Osteoblast (primary cell): ENCODE results near the gene MEF2A. TPM values are rescaled to one million over a fixed set of nuclear protein-coding genes. Genes with fewer than 3 reads are reported as not detected.
A peak's percentile ranks its signal among the peaks of the same experiment; 100 is the strongest.

Experiments used
- DNase-seq: peaks from one replicate; pipeline ENCODE4 v3.0.0; 2011; ENCODE audit warnings: low spot score, mixed read lengths; ENCODE audit not compliant: insufficient read length; ENCODE audit errors: missing footprints
- H2AFZ ChIP-seq: 2 replicates; pipeline ENCODE4 v1.6.0; 2011; ENCODE audit warnings: mild to moderate bottlenecking, low read length
- H3K27ac ChIP-seq: 2 replicates; pipeline ENCODE4 v1.5.1; 2011; ENCODE audit warnings: mild to moderate bottlenecking, low read depth, low read length, moderate library complexity
- H3K27me3 ChIP-seq: 2 replicates; pipeline ENCODE4 v1.6.0; 2012; ENCODE audit warnings: mild to moderate bottlenecking, control low read depth, inconsistent platforms, low read length, moderate library complexity; ENCODE audit not compliant: insufficient read depth
- H3K36me3 ChIP-seq: 2 replicates; pipeline ENCODE4 v1.5.1; 2011; ENCODE audit warnings: mild to moderate bottlenecking, low read length, control low read depth, moderate library complexity; ENCODE audit not compliant: insufficient read depth
- H3K4me1 ChIP-seq: 2 replicates; pipeline ENCODE4 v1.5.1; 2011; ENCODE audit warnings: mild to moderate bottlenecking, low read length, control low read depth, moderate library complexity; ENCODE audit not compliant: insufficient read depth
- H3K4me2 ChIP-seq: 2 replicates; pipeline ENCODE4 v1.6.0; 2011; ENCODE audit warnings: mild to moderate bottlenecking, low read length; ENCODE audit not compliant: insufficient read depth
- H3K4me3 ChIP-seq: fragments of 200-600 bp; sonication (generic); 3 replicates; pipeline ENCODE4 v1.5.1; 2012; ENCODE audit warnings: mild to moderate bottlenecking, low read length, inconsistent platforms; ENCODE audit not compliant: insufficient read depth
- H3K79me2 ChIP-seq: 2 replicates; pipeline ENCODE4 v1.6.0; 2012; ENCODE audit warnings: mild to moderate bottlenecking, low read length, control low read depth, inconsistent platforms; ENCODE audit not compliant: insufficient read depth
- H3K9me3 ChIP-seq: 2 replicates; pipeline ENCODE4 v1.5.1; 2011; ENCODE audit warnings: low read depth, low read length, control low read depth
- H4K20me1 ChIP-seq: 2 replicates; pipeline ENCODE4 v1.6.0; 2012; ENCODE audit warnings: mild to moderate bottlenecking, low read length, control low read depth; ENCODE audit not compliant: insufficient read depth
- total RNA-seq: library from RNA; depleted of rRNA; stranded (reverse); fragments of >200 nt; gene quantifications from 2 replicates; pipeline ENCODE4 v1.2.3, GENCODE V29; 2012
- TF ChIP-seq, protein P1 (sequence below): IDR thresholded peaks from 2 replicates; pipeline ENCODE4 v1.5.1; 2011; ENCODE audit warnings: mild to moderate bottlenecking, low read depth, low read length, moderate library complexity; ENCODE audit errors: extremely low read depth

MEF2A gene
- total RNA-seq, 1 donor = 55.4 TPM

DNA sequence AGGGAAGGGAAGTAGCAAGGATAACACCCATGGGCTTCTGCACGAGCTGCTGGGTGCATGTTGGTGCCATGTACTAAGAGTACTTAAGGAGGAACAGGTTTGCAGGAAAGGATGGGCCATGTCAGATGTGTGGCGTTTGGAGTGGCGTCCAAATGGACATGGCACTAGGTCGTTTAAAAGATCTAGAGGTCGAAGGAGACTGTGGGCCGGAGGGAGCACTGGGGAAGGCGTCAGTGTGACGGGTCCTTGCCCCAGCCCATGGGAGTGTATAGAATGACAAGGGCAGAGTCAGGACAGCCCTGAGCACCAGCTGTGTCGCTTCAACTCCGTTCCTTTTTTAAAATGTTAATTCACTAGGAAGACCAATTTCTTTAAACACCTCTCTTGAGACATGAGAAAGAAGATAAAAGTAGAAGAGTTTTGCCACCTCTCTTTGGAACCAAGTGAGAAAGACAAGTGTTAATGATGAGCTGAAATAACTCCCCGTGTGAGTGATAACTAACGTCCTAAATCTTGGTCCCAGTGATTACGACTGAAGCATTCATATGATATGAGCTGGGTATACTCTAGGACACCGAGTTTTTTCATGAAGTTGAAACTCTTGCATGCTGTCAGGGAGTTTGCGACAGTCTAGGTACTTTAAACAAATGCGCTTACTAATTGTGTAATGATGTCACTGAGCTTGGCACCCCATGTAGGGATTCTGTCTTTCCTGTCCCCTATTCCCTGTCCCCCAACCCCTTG lies 143.6 kb downstream of the MEF2A start:
- H3K79me2 ChIP-seq = peaks cover 3% of the 10 kb centered on the region
- H4K20me1 ChIP-seq = no peaks in the 10 kb centered on the region
- no peak for DNase-seq
- H3K36me3 ChIP-seq = peaks cover 11% of the 10 kb centered on the region
- H3K27me3 ChIP-seq = no peaks in the 10 kb centered on the region
- no peaks in the 10 kb centered on the region for H3K9me3 ChIP-seq
- H3K4me2 ChIP-seq = peak overlapping the region; percentile 65
- TF ChIP-seq, protein P1, sequence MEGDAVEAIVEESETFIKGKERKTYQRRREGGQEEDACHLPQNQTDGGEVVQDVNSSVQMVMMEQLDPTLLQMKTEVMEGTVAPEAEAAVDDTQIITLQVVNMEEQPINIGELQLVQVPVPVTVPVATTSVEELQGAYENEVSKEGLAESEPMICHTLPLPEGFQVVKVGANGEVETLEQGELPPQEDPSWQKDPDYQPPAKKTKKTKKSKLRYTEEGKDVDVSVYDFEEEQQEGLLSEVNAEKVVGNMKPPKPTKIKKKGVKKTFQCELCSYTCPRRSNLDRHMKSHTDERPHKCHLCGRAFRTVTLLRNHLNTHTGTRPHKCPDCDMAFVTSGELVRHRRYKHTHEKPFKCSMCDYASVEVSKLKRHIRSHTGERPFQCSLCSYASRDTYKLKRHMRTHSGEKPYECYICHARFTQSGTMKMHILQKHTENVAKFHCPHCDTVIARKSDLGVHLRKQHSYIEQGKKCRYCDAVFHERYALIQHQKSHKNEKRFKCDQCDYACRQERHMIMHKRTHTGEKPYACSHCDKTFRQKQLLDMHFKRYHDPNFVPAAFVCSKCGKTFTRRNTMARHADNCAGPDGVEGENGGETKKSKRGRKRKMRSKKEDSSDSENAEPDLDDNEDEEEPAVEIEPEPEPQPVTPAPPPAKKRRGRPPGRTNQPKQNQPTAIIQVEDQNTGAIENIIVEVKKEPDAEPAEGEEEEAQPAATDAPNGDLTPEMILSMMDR = no peak
- no peak overlapping the region for H3K4me3 ChIP-seq
- H3K4me1 ChIP-seq = peaks cover 27% of the 10 kb centered on the region
- no peak overlapping the region for H2AFZ ChIP-seq
- H3K27ac ChIP-seq = peak overlapping the region; percentile 75

DNA sequence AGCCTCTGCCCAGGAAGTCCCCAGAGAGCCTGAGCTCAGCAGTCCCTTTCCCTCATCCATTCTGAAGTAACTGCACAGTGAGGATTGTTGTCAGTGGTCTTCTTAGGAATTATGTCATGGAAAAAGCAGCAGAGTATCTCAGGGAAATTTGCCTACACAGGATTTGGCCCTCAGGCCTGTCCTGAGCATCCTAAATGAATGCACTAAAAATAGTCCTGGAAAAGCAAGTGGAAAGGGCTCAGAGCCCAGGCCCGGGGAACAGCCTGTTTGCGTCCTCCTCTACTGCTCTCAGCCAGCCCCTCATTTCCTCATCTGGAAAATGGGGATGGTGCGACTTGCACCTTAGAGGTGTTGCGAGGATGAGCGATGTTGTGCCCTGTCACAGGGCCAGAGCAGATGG lies 145.8 kb downstream of the MEF2A start:
- no peaks in the 10 kb centered on the region for H3K9me3 ChIP-seq
- H2AFZ ChIP-seq = no peak overlapping the region
- H3K4me1 ChIP-seq = peaks cover 25% of the 10 kb centered on the region
- no peaks in the 10 kb centered on the region for H4K20me1 ChIP-seq
- no peak for DNase-seq
- TF ChIP-seq, protein P1 = no peak
- H3K4me3 ChIP-seq = no peak overlapping the region
- peaks cover 3% of the 10 kb centered on the region for H3K79me2 ChIP-seq
- H3K4me2 ChIP-seq = no peak overlapping the region
- H3K27me3 ChIP-seq = no peaks in the 10 kb centered on the region
- H3K27ac ChIP-seq = no peak overlapping the region
- peaks cover 11% of the 10 kb centered on the region for H3K36me3 ChIP-seq

DNA sequence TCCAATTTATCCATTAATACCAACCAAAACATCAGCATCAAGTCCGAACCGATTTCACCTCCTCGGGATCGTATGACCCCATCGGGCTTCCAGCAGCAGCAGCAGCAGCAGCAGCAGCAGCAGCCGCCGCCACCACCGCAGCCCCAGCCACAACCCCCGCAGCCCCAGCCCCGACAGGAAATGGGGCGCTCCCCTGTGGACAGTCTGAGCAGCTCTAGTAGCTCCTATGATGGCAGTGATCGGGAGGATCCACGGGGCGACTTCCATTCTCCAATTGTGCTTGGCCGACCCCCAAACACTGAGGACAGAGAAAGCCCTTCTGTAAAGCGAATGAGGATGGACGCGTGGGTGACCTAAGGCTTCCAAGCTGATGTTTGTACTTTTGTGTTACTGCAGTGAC lies 146.6 kb downstream of the MEF2A start:
- H3K9me3 ChIP-seq = no peaks in the 10 kb centered on the region
- TF ChIP-seq, protein P1 = no peak
- H3K4me3 ChIP-seq = no peak overlapping the region
- H3K79me2 ChIP-seq = peaks cover 3% of the 10 kb centered on the region
- H3K27me3 ChIP-seq = no peaks in the 10 kb centered on the region
- no peak overlapping the region for H3K4me2 ChIP-seq
- no peak for DNase-seq
- H2AFZ ChIP-seq = no peak overlapping the region
- H3K27ac ChIP-seq = no peak overlapping the region
- peaks cover 11% of the 10 kb centered on the region for H3K36me3 ChIP-seq
- no peaks in the 10 kb centered on the region for H4K20me1 ChIP-seq
- peaks cover 17% of the 10 kb centered on the region for H3K4me1 ChIP-seq

DNA sequence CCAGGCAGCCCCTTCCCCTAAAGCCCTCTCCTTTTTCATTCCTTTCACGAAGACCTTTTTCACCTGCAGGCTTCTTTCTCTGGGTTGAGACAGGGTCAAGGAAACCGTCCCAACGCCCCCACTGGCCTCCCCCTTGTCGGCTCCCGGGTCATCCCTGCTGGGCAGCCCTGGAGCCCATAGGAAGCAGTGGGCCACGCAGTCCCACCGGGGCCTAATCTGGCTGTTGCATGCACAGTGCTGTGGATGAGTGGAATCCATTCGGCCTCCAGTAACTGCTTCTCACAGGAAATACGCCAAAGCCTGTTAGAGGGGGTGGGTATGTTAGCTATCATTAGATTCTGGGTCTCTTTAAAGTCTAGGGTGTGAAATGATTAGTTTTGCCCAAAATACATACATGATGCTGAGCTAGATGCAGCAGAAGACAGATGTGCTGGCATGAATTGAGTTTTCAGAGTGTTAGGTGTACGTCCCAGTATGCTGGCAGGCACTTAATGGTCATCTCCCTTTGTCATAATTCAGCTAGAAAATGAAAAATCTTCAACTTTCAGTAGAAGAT lies 150.8 kb downstream of the MEF2A start:
- Histone ChIP-seq H3K79me2 (no peaks in the 10 kb centered on the region), H3K9me3 (no peaks in the 10 kb centered on the region), H3K27ac (no peak overlapping the region), H2AFZ (no peak overlapping the region), H3K4me2 (no peak overlapping the region), H3K27me3 (no peaks in the 10 kb centered on the region), H4K20me1 (no peaks in the 10 kb centered on the region), H3K36me3 (peaks cover 9% of the 10 kb centered on the region), H3K4me1 (peaks cover 12% of the 10 kb centered on the region), H3K4me3 (no peak overlapping the region)
- TF ChIP-seq, protein P1 = no peak
- DNase-seq = no peak
